ENCODE data around the gene CKLF.

GRCh38 chr16:66599726-66600125, 47.4 kb downstream of the CKLF start:
- TF ChIP-seq EZH2 (IDR thresholded peaks at IDR 0.05; ENCODE audit: insufficient read depth, poor library complexity, severe bottlenecking) (no peak), EZH2phosphoT487 (IDR thresholded peaks at IDR 0.05; ENCODE audit: insufficient read depth, low read depth) (no peak)
